UCSD-AML1 (cell line): ENCODE measurements around the gene TMEM143.
A peak's percentile ranks its signal among the peaks of the same experiment; 100 is the strongest.
"Not testable (repeated sequence)": the region's sequence is repeated elsewhere in the genome, so short reads cannot be mapped to it uniquely, and the experiment has no call there.

ENCODE experiments used
- DNase-seq: peaks from one replicate; lab custom pipeline; 2025; ENCODE audit not compliant: unreplicated experiment; lab: John Stamatoyannopoulos, UW

Gene TMEM143

GRCh38 chr19:48332351-48332661 lies 31.4 kb downstream of the TMEM143 start:
- DNase-seq = no peak

GRCh38 chr19:48330012-48330681 lies 33.6 kb downstream of the TMEM143 start:
- peak; percentile 86 for DNase-seq

GRCh38 chr19:48329167-48329891 lies 34.4 kb downstream of the TMEM143 start:
- no peak for DNase-seq

GRCh38 chr19:48325265-48325910 lies 38.4 kb downstream of the TMEM143 start, which contains the start of gene EMP3:
TSS of gene EMP3 (plus strand) at chr19:48325552. CDS start at chr19:48326845, 1,293 bp downstream.
- DNase-seq = peak; percentile 69

GRCh38 chr19:48321622-48322591 lies 41.8 kb downstream of the TMEM143 start:
- peak; percentile 100 for DNase-seq

- peak; percentile 95 for DNase-seq
Observed at GRCh38 chr19:48321372-48321621, 42.4 kb downstream of the TMEM143 start.

- peak; percentile 79 for DNase-seq
Observed at GRCh38 chr19:48319647-48320541, 43.8 kb downstream of the TMEM143 start.

- DNase-seq = no peak
Observed at GRCh38 chr19:48318286-48318987, 45.3 kb downstream of the TMEM143 start.

- not testable (repeated sequence) for DNase-seq
Observed at GRCh38 chr19:48317708-48317960, 46.1 kb downstream of the TMEM143 start.

- DNase-seq = no peak
Observed at GRCh38 chr19:48315712-48316111, 48.0 kb downstream of the TMEM143 start.

- no peak for DNase-seq
Observed at GRCh38 chr19:48311384-48311783, 52.4 kb downstream of the TMEM143 start.

- DNase-seq = no peak
Observed at GRCh38 chr19:48310227-48310626, 53.5 kb downstream of the TMEM143 start.

- not testable (repeated sequence) for DNase-seq
Observed at GRCh38 chr19:48309731-48310130, 54.0 kb downstream of the TMEM143 start.

GRCh38 chr19:48308631-48309586 lies 54.8 kb downstream of the TMEM143 start:
- DNase-seq = peak; percentile 28

- no peak for DNase-seq
Observed at GRCh38 chr19:48303866-48304265, 59.9 kb downstream of the TMEM143 start.

GRCh38 chr19:48303367-48303766 lies 60.4 kb downstream of the TMEM143 start:
- DNase-seq = no peak

GRCh38 chr19:48302600-48302959 lies 61.2 kb downstream of the TMEM143 start:
- no peak for DNase-seq

GRCh38 chr19:48301886-48302599 lies 61.7 kb downstream of the TMEM143 start:
- DNase-seq = no peak
